Memory B cell (primary cell): ENCODE data around the gene CPA1.

ENCODE experiments used
- ATAC-seq: fragments of 150-1000 bp; cut with Tn5 transposase; 2 replicates; pipeline ENCODE4 v1.10.0; 2021; ENCODE audit warnings: low read depth, mild to moderate bottlenecking, moderate library complexity
- DNase-seq, 2 donors: peaks; one replicate each; pipeline ENCODE4 v3.0.0; 2022; ENCODE audit warnings: low spot score in 2 of 2
- H3K27ac Mint-ChIP-seq: one replicate; pipeline ENCODE4 v1.8.0; 2022; ENCODE audit warnings: mild to moderate bottlenecking, moderate library complexity, mixed read lengths
- H3K27me3 Mint-ChIP-seq: one replicate; pipeline ENCODE4 v1.8.0; 2022; ENCODE audit warnings: mixed read lengths
- H3K36me3 Mint-ChIP-seq: one replicate; pipeline ENCODE4 v1.8.0; 2022; ENCODE audit warnings: mild to moderate bottlenecking, mixed read lengths
- H3K4me1 Mint-ChIP-seq: one replicate; pipeline ENCODE4 v1.8.0; 2022; ENCODE audit warnings: mixed read lengths
- H3K4me3 Mint-ChIP-seq: one replicate; pipeline ENCODE4 v1.8.0; 2022; ENCODE audit warnings: mild to moderate bottlenecking, moderate library complexity, mixed read lengths
- H3K9me3 Mint-ChIP-seq: one replicate; pipeline ENCODE4 v1.8.0; 2022; ENCODE audit warnings: mixed read lengths

The CPA1 gene

GRCh38 chr7:130388671-130389070, 8.4 kb downstream of the CPA1 start:
- peaks cover 2% of the 10 kb centered on the region for H3K9me3 Mint-ChIP-seq

DNA sequence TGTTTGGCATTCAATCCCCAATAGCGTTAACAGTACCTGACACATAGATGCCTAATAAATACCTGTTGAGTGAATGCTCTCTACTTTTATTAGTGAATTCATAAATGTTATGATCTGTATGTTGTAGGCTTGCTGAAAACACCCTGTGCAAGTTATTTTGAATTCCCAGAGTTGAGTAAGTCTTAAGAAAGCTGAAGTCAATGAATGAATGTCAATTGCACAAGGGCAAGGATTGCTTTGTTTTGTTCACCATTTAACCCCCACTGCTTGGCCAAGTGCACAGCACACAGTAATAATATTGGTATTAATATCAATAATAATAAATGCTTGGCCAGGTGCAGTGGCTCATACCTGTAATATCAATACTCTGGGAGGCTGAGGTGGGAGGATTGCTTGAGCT, 10.2 kb downstream of the CPA1 start:
- no peak for DNase-seq

More at GRCh38 chr7:130388671-130389070, 8.4 kb downstream of the CPA1 start:
- Mint-ChIP-seq H3K27ac (no peak overlapping the region), H3K27me3 (peaks cover 3% of the 10 kb centered on the region), H3K4me1 (no peaks in the 10 kb centered on the region), H3K36me3 (no peaks in the 10 kb centered on the region), H3K4me3 (no peak overlapping the region)
- DNase-seq (no peak), ATAC-seq (no peak)

GRCh38 chr7:130393101-130393561, 12.8 kb downstream of the CPA1 start:
- H3K27me3 Mint-ChIP-seq, result peaks cover 2% of the 10 kb centered on the region
- peaks cover 2% of the 10 kb centered on the region for H3K9me3 Mint-ChIP-seq
- peaks cover 4% of the 10 kb centered on the region for H3K4me1 Mint-ChIP-seq
- no peak overlapping the region for H3K4me3 Mint-ChIP-seq
- peaks cover 2% of the 10 kb centered on the region for H3K36me3 Mint-ChIP-seq
- ATAC-seq (no peak), DNase-seq (no peak)
- H3K27ac Mint-ChIP-seq, result no peak overlapping the region

More for the DNA sequence above, 10.2 kb downstream of the CPA1 start:
- no peaks in the 10 kb centered on the region for H3K36me3 Mint-ChIP-seq
- peaks cover 4% of the 10 kb centered on the region for H3K4me1 Mint-ChIP-seq
- no peak overlapping the region for H3K4me3 Mint-ChIP-seq
- peaks cover 3% of the 10 kb centered on the region for H3K27me3 Mint-ChIP-seq
- H3K27ac Mint-ChIP-seq, result no peak overlapping the region
- ATAC-seq, result no peak
- H3K9me3 Mint-ChIP-seq, result peaks cover 2% of the 10 kb centered on the region

- Mint-ChIP-seq H3K9me3 (no peaks in the 10 kb centered on the region), H3K4me3 (no peak overlapping the region), H3K27ac (no peak overlapping the region), H3K4me1 (peaks cover 4% of the 10 kb centered on the region), H3K36me3 (peaks cover 2% of the 10 kb centered on the region), H3K27me3 (no peaks in the 10 kb centered on the region)
- DNase-seq (no peak), ATAC-seq (no peak)
These were observed 13.6 kb downstream of the CPA1 start for GRCh38 chr7:130393841-130394411.

- Mint-ChIP-seq H3K4me1 (peaks cover 4% of the 10 kb centered on the region), H3K4me3 (no peak overlapping the region), H3K36me3 (peaks cover 4% of the 10 kb centered on the region), H3K27me3 (no peaks in the 10 kb centered on the region), H3K27ac (no peak overlapping the region), H3K9me3 (no peaks in the 10 kb centered on the region)
- DNase-seq (no peak), ATAC-seq (no peak)
These were observed 14.3 kb downstream of the CPA1 start for GRCh38 chr7:130394421-130395195.

GRCh38 chr7:130395421-130395820, 15.1 kb downstream of the CPA1 start:
- no peak for ATAC-seq
- H3K4me3 Mint-ChIP-seq, result no peak overlapping the region

GRCh38 chr7:130396109-130396508, 15.8 kb downstream of the CPA1 start:
- no peaks in the 10 kb centered on the region for H3K27me3 Mint-ChIP-seq
- H3K9me3 Mint-ChIP-seq, result no peaks in the 10 kb centered on the region
- ATAC-seq (no peak), DNase-seq (no peak)
- no peak overlapping the region for H3K4me3 Mint-ChIP-seq
- H3K4me1 Mint-ChIP-seq, result peaks cover 4% of the 10 kb centered on the region
- H3K27ac Mint-ChIP-seq, result no peak overlapping the region
- H3K36me3 Mint-ChIP-seq, result peaks cover 4% of the 10 kb centered on the region

More at GRCh38 chr7:130395421-130395820, 15.1 kb downstream of the CPA1 start:
- DNase-seq, result no peak
- Mint-ChIP-seq H3K36me3 (peaks cover 4% of the 10 kb centered on the region), H3K27me3 (no peaks in the 10 kb centered on the region), H3K4me1 (peaks cover 4% of the 10 kb centered on the region), H3K27ac (no peak overlapping the region), H3K9me3 (no peaks in the 10 kb centered on the region)

DNA sequence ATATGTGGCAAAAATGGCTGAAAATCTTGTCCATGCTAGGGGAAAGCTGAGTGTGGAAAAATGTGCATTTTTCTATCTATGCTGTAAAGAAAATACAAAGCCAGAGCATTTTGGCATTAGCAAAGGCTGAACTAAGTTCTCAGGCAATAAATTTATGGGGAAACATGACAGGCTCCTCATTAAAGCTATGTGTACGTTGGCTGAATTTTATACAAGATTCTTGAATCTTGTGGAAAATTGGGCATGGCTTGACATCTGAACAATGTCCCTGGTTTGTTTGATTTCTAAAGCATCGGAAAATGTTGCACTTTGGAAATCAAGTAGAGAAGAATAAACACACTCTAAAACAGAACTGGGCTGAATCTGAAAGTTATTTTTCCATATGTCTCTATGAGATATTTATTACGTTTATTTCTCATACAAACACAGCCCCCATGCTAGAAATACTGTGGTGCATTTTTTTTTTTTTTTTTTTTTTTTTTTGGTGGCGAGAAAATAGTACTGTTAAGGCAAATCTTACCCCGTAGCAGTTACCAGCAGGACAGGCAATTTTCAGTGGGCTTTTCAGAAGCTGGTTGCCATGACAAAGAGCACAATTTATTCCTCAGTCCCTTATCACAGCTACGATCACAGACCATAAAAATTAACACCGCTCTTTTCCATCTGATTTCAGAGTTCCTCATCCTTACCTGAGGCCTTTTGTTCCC, 16.9 kb downstream of the CPA1 start:
- Mint-ChIP-seq H3K9me3 (no peaks in the 10 kb centered on the region), H3K4me1 (peaks cover 4% of the 10 kb centered on the region), H3K4me3 (no peak overlapping the region), H3K27ac (no peak overlapping the region), H3K36me3 (peaks cover 5% of the 10 kb centered on the region), H3K27me3 (no peaks in the 10 kb centered on the region)
- DNase-seq, result no peak
- ATAC-seq, result no peak

DNA sequence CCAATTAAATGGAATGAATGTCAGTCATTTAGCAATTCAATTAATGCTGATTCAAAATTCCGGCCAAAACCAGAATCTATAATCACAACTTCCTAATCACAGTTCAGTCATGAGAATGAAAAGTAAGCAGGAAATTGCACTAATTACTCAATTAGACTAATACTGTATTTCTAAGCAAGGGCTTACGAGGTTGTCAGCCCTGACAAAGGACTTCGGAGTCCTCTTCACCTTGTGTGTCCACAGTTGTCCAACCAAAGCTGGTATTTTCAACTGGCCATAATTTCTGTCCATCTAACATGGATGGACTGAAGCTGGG, 17.4 kb downstream of the CPA1 start:
- H3K27me3 Mint-ChIP-seq, result no peaks in the 10 kb centered on the region

GRCh38 chr7:130398526-130399090, 18.3 kb downstream of the CPA1 start:
- Mint-ChIP-seq H3K27ac (no peak overlapping the region), H3K27me3 (no peaks in the 10 kb centered on the region), H3K4me3 (no peak overlapping the region), H3K4me1 (peaks cover 4% of the 10 kb centered on the region), H3K36me3 (peaks cover 10% of the 10 kb centered on the region), H3K9me3 (no peaks in the 10 kb centered on the region)
- DNase-seq (no peak), ATAC-seq (no peak)

More for the DNA sequence above, 17.4 kb downstream of the CPA1 start:
- peaks cover 7% of the 10 kb centered on the region for H3K36me3 Mint-ChIP-seq
- no peak for DNase-seq
- no peak for ATAC-seq
- no peak overlapping the region for H3K4me3 Mint-ChIP-seq
- H3K27ac Mint-ChIP-seq, result no peak overlapping the region
- peaks cover 4% of the 10 kb centered on the region for H3K4me1 Mint-ChIP-seq
- H3K9me3 Mint-ChIP-seq, result no peaks in the 10 kb centered on the region

GRCh38 chr7:130400120-130400572, 19.9 kb downstream of the CPA1 start:
- DNase-seq, result no peak
- Mint-ChIP-seq H3K4me1 (no peaks in the 10 kb centered on the region), H3K36me3 (peaks cover 10% of the 10 kb centered on the region), H3K4me3 (no peak overlapping the region), H3K27me3 (no peaks in the 10 kb centered on the region), H3K9me3 (no peaks in the 10 kb centered on the region), H3K27ac (no peak overlapping the region)
- ATAC-seq, result no peak

- H3K4me1 Mint-ChIP-seq, result no peaks in the 10 kb centered on the region
- peaks cover 10% of the 10 kb centered on the region for H3K36me3 Mint-ChIP-seq
- ATAC-seq (no peak), DNase-seq (no peak)
- H3K27ac Mint-ChIP-seq, result no peak overlapping the region
- no peak overlapping the region for H3K4me3 Mint-ChIP-seq
- no peaks in the 10 kb centered on the region for H3K9me3 Mint-ChIP-seq
- no peaks in the 10 kb centered on the region for H3K27me3 Mint-ChIP-seq
These were observed 20.8 kb downstream of the CPA1 start for GRCh38 chr7:130401101-130401500.

- H3K4me1 Mint-ChIP-seq, result no peaks in the 10 kb centered on the region
- H3K9me3 Mint-ChIP-seq, result no peaks in the 10 kb centered on the region
- no peaks in the 10 kb centered on the region for H3K27me3 Mint-ChIP-seq
- ATAC-seq, result no peak
- H3K4me3 Mint-ChIP-seq, result no peak overlapping the region
- no peak overlapping the region for H3K27ac Mint-ChIP-seq
- no peak for DNase-seq
- peaks cover 10% of the 10 kb centered on the region for H3K36me3 Mint-ChIP-seq
These were observed 21.3 kb downstream of the CPA1 start for GRCh38 chr7:130401578-130401977.

- H3K27ac Mint-ChIP-seq, result no peak overlapping the region
- ATAC-seq, result no peak
- H3K4me3 Mint-ChIP-seq, result no peak overlapping the region
These were observed 24.7 kb downstream of the CPA1 start for GRCh38 chr7:130405003-130405402.

More at GRCh38 chr7:130405003-130405402, 24.7 kb downstream of the CPA1 start:
- no peaks in the 10 kb centered on the region for H3K4me1 Mint-ChIP-seq
- H3K9me3 Mint-ChIP-seq, result no peaks in the 10 kb centered on the region
- no peak for DNase-seq
- H3K27me3 Mint-ChIP-seq, result no peaks in the 10 kb centered on the region
- peaks cover 6% of the 10 kb centered on the region for H3K36me3 Mint-ChIP-seq
